Psoas muscle (tissue), 8 donors: ENCODE measurements around the gene LSAMP. TPM values are rescaled to one million over a fixed set of nuclear protein-coding genes. Genes with fewer than 3 reads are reported as not detected.

Experiments
- ATAC-seq, 4 donors: fragments of 200-7000 bp; cut with Tn5 transposase; one replicate each; pipeline ENCODE4 v1.9.1; 2020; ENCODE audit warnings: moderate library complexity in 3 of 4, mild to moderate bottlenecking in 2 of 4
- DNase-seq, 2 donors: peaks; one replicate each; pipeline ENCODE4 v3.0.0-alpha.2; 2020
- H3K27ac ChIP-seq: fragments of 200-600 bp; one replicate; pipeline ENCODE4 v1.8.0; 2022
- H3K27me3 ChIP-seq, 3 donors: fragments of 200-600 bp in 1 of 3; one replicate each; pipeline versions ENCODE4 v1.6.1 to v1.8.0; 2013 to 2022; ENCODE audit warnings: low read length in 2 of 3, mild to moderate bottlenecking in 2 of 3, moderate library complexity in 1 of 3; ENCODE audit not compliant: insufficient read depth in 3 of 3
- H3K36me3 ChIP-seq, 2 donors: fragments of 200-600 bp in 1 of 2; one replicate each; pipeline versions ENCODE4 v1.6.1 to v1.8.0; 2013 to 2022; ENCODE audit warnings: low read depth in 1 of 2, mild to moderate bottlenecking in 1 of 2, moderate library complexity in 1 of 2; ENCODE audit not compliant: insufficient read depth in 1 of 2
- H3K4me1 ChIP-seq: fragments of 200-600 bp; one replicate; pipeline ENCODE4 v1.8.0; 2022
- H3K4me3 ChIP-seq: fragments of 200-600 bp; one replicate; pipeline ENCODE4 v1.8.0; 2022; ENCODE audit warnings: mild to moderate bottlenecking
- H3K9me3 ChIP-seq: fragments of 200-600 bp; one replicate; pipeline ENCODE4 v1.8.0; 2022
- WGBS, 3 donors: extraction: QIAGEN DNeasy Blood & Tissue Kit; methylation state at CpG; one replicate each; pipeline versions ENCODE4 v1.1.6 to v1.1.7; 2013; 5-methylcytosine and 5-hydroxymethylcytosine counted together
- intact Hi-C, 2 donors: fragments of 100-400 bp; cut with DNase I; formaldehyde crosslinking; loops; one replicate each; pipeline versions ENCODE4 v1.11.0 to v1.14.2; 2022
- polyA plus RNA-seq, 3 donors: library from polyadenylated mRNA; stranded (reverse); fragments of 200-250 nt; gene quantifications; one replicate each; pipeline ENCODE4 v1.2.3, GENCODE V29; 2013
- total RNA-seq, 4 donors: library from RNA; stranded (reverse); fragmentation: NEBNext Ultra II Directional in 2 of 4; extraction: Animal tissue kit (Norgen Biotek cat#: 25700) in 2 of 4; gene quantifications; one replicate each; pipeline versions ENCODE4 v1.2.1 to v1.2.4, GENCODE V29; 2021 to 2023
- TF ChIP-seq, protein P1 (sequence below): fragments of 200-600 bp; IDR thresholded peaks from one replicate; pipeline ENCODE4 v1.8.0; 2022; ENCODE audit warnings: antibody characterized with exemption
- donor health status: healthy with polysubstance abuse.
- donor health status: DM: no; HTN: no; CAD: no; lungs with moderate emphysema.
- donor health status: Bipolar disorder and iron deficiency.
- donor health status: healthy.
- donor health status: DM: yes; HTN: yes; CAD: no.
- donor health status: DM: no; HTN: no; CAD: no.
- donor health status: DM: no; HTN: no; CAD: no.
- donor health status: DM: yes; HTN: yes; CAD: no.

Gene LSAMP
- total and polyA plus RNA-seq, 7 donors, result 0.01 to 0.17 (median 0.04) TPM; not detected in 4

DNA sequence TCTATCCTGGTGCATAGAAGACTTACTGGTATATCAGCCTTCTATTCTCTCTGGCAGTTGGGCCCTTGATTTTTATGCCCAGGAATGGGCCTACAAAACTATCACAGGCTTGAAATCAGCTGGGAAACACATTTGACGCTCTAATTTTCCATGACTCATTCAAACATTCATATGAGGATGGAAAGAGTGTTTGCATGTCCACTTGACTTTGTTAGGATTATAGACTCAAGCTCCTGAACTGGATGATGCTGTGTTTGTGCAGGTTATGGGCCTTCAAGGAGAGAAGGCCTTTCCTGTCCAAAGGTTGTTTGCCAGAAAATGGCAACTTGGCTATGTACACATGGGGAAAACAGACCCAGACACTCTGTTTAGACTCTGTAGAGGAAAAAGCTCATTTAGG, 602.1 kb downstream of the LSAMP start:
- Histone ChIP-seq H3K9me3 (no peaks in the 10 kb centered on the region), H3K27me3 (peaks cover 0 to 2% (median 0%) of the 10 kb centered on the region in 3 donors), H3K36me3 (no peaks in the 10 kb centered on the region), H3K4me1 (no peaks in the 10 kb centered on the region), H3K27ac (no peak overlapping the region), H3K4me3 (no peak overlapping the region)
- TF ChIP-seq, protein P1, sequence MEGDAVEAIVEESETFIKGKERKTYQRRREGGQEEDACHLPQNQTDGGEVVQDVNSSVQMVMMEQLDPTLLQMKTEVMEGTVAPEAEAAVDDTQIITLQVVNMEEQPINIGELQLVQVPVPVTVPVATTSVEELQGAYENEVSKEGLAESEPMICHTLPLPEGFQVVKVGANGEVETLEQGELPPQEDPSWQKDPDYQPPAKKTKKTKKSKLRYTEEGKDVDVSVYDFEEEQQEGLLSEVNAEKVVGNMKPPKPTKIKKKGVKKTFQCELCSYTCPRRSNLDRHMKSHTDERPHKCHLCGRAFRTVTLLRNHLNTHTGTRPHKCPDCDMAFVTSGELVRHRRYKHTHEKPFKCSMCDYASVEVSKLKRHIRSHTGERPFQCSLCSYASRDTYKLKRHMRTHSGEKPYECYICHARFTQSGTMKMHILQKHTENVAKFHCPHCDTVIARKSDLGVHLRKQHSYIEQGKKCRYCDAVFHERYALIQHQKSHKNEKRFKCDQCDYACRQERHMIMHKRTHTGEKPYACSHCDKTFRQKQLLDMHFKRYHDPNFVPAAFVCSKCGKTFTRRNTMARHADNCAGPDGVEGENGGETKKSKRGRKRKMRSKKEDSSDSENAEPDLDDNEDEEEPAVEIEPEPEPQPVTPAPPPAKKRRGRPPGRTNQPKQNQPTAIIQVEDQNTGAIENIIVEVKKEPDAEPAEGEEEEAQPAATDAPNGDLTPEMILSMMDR, result no peak
- WGBS, 3 donors, result 55 to 84% (median 71%) methylated on average over 1 of the region's 1 CpG
- ATAC-seq (no peak), DNase-seq (no peak)
- intact Hi-C loops, result no loop called here

DNA sequence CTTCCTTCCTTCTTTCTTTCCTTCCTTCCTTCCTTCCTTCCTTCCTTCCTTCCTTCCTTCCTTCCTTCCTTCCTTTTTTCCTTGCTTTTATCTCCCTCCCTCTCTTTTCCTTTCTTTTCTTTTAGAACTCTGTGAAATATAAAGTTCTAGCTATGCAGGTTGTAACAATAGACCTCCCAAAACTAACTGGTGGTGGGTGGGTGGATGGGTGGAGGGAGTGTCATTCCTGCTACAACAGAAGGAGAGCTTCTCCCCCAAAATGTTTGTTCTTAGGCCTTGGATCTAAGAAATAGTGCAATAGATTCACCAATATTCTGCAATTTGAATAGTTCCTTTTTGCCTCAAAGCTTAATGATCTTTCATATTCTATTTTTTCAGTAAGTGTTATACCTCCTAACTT, 606.0 kb downstream of the LSAMP start:
- H3K4me3 ChIP-seq, result no peak overlapping the region
- H3K9me3 ChIP-seq, result no peaks in the 10 kb centered on the region
- TF ChIP-seq, protein P1, result no peak
- H3K36me3 ChIP-seq, result no peaks in the 10 kb centered on the region
- H3K27me3 ChIP-seq, result peaks cover 0 to under 1% (median 0%) of the 10 kb centered on the region in 3 donors
- H3K27ac ChIP-seq, result no peak overlapping the region
- DNase-seq, result no peak
- H3K4me1 ChIP-seq, result no peaks in the 10 kb centered on the region
- intact Hi-C loops, result no loop called here
- ATAC-seq, result no peak

DNA sequence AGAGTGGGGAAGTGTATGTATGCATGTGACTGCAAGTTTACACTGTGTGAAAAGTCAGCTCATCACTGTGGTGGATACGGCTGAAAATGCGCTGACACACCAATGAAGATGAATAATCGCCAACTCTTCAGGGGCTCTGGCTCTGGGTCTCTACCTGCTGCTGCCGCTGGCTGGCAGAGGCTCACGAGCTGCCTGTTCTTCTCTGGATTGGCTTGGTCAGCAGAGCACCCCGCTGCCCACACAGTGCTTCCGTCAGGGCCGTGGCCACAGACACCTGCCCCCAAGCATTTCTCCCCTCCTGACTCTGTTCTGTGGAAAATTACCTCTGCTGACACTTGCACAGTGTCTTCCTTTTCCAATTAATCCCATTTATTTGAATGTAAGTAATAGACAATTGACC, 606.5 kb downstream of the LSAMP start:
- Histone ChIP-seq H3K27me3 (peaks cover 0 to 2% (median 0%) of the 10 kb centered on the region in 3 donors), H3K9me3 (no peaks in the 10 kb centered on the region), H3K27ac (no peak overlapping the region), H3K36me3 (no peaks in the 10 kb centered on the region), H3K4me1 (no peaks in the 10 kb centered on the region), H3K4me3 (no peak overlapping the region)
- 84 to 93% (median 91%) methylated on average over 8 of the region's 8 CpGs for WGBS, 3 donors
- TF ChIP-seq, protein P1, result no peak
- ATAC-seq, result no peak
- DNase-seq, result no peak
- intact Hi-C loops, result no loop called here

DNA sequence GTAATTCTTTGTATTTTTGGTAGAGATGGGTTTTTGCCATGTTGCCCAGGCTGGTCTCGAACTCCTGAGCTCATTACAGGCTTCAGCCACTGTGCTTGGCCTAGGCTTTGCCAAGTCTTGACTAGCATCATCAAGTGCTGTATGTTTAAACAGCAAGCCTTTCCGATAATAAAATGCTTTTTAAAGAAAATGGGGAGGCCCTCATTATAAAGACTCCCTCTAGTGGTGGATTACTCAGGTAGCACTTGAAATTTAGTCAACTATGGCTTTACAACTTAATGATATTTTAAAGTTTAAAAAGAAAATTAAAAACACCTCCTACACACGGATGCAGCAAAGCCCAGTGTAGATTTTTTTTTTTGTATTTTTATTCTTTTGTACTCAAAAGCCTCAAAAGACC, 608.3 kb downstream of the LSAMP start:
- Histone ChIP-seq H3K4me3 (no peak overlapping the region), H3K9me3 (no peaks in the 10 kb centered on the region), H3K36me3 (no peaks in the 10 kb centered on the region), H3K27ac (no peak overlapping the region), H3K4me1 (no peaks in the 10 kb centered on the region), H3K27me3 (peaks cover 0 to 2% (median 0%) of the 10 kb centered on the region in 3 donors)
- intact Hi-C loops, result no loop called here
- ATAC-seq (no peak), DNase-seq (no peak)
- 56 to 65% (median 61%) methylated on average over 3 of the region's 3 CpGs for WGBS, 3 donors
- TF ChIP-seq, protein P1, result peak; percentile 40

- WGBS, 3 donors, result 88 to 96% (median 92%) methylated on average over 4 of the region's 4 CpGs
- peaks cover 0 to 2% (median 0%) of the 10 kb centered on the region in 3 donors for H3K27me3 ChIP-seq
- no peak overlapping the region for H3K27ac ChIP-seq
- H3K4me1 ChIP-seq, result no peaks in the 10 kb centered on the region
- ATAC-seq (no peak), DNase-seq (no peak)
- H3K36me3 ChIP-seq, result no peaks in the 10 kb centered on the region
- TF ChIP-seq, protein P1, result no peak
- intact Hi-C loops, result no loop called here
- H3K4me3 ChIP-seq, result no peak overlapping the region
- H3K9me3 ChIP-seq, result no peaks in the 10 kb centered on the region
Observed at GRCh38 chr3:115835946-115836345, 609.3 kb downstream of the LSAMP start.
